DND-41 (cell line): Measurements from ENCODE around the gene C1orf198.

ENCODE experiments used
- EZH2 ChIP-seq: IDR thresholded peaks from 3 replicates; pipeline ENCODE4 v1.6.1; 2012; ENCODE audit warnings: borderline replicate concordance, low read depth, mild to moderate bottlenecking, moderate library complexity, low read length, inconsistent platforms; ENCODE audit not compliant: severe bottlenecking
- TF ChIP-seq, protein P1 (sequence below): IDR thresholded peaks from 2 replicates; pipeline ENCODE4 v1.5.1; 2012; ENCODE audit warnings: borderline replicate concordance, low read length, moderate library complexity, mild to moderate bottlenecking; ENCODE audit not compliant: poor library complexity, severe bottlenecking; ENCODE audit errors: extremely low read depth

DNA sequence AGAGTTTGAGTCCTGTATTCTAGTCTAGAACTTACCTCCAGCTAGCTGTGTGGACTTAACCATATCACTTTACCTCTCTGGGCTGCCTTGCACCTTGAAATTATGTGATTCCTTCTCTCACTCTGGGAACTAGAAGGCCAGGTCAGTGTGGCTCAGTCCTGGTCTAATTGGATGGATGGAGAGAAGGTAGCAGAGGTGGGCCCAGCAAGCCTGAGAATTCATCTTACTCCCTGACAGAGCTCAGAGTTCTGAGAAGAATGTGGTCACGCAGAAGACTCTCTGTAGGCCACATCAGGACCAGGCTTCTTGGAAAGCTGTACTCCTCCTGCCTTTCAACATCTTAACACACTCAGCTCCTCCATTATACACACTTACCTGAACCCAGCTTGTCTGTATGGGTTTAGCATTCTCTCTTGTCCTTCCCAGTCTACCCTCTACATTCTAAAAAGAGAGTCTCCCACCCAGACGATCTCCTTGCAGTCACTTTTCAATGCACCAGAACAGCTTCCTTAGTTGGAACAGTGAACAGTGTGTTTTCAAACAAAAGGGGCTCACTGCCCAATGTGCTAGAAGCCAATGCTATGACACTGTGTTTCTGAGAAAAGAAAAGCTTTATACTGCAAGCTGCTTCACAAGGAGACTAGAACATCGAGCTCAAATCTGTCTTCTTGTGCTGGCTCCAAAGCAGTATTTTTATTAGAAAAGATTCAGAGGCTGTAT, 60.6 kb downstream of the C1orf198 start:
- TF ChIP-seq, protein P1, sequence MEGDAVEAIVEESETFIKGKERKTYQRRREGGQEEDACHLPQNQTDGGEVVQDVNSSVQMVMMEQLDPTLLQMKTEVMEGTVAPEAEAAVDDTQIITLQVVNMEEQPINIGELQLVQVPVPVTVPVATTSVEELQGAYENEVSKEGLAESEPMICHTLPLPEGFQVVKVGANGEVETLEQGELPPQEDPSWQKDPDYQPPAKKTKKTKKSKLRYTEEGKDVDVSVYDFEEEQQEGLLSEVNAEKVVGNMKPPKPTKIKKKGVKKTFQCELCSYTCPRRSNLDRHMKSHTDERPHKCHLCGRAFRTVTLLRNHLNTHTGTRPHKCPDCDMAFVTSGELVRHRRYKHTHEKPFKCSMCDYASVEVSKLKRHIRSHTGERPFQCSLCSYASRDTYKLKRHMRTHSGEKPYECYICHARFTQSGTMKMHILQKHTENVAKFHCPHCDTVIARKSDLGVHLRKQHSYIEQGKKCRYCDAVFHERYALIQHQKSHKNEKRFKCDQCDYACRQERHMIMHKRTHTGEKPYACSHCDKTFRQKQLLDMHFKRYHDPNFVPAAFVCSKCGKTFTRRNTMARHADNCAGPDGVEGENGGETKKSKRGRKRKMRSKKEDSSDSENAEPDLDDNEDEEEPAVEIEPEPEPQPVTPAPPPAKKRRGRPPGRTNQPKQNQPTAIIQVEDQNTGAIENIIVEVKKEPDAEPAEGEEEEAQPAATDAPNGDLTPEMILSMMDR = no peak
- TF ChIP-seq EZH2 = no peak
